ENCODE data around the gene TAF1. TPM values are rescaled to one million over a fixed set of nuclear protein-coding genes. Genes with fewer than 3 reads are reported as not detected.

TAF1 gene
- total and polyA plus RNA-seq, 10 of the 15 experiments (the other 5 are each of a cell fraction or from before 2014, with no cell fraction given) = 4.1 to 24.2 (median 17.2) TPM

- no peak for TF ChIP-seq IRF5 (IDR thresholded peaks at IDR 0.05; ENCODE audit: borderline replicate concordance)
- no peak for TF ChIP-seq SREBF2 (IDR thresholded peaks at IDR 0.05; ENCODE audit: low read length)
- TF ChIP-seq ZBTB11 (CRISPR knock-in tag; IDR thresholded peaks at IDR 0.05) = no peak
- peak; percentile 80 for TF ChIP-seq IKZF1 (conservative IDR thresholded peaks at IDR 0.05)
- TF ChIP-seq RELB (IDR thresholded peaks at IDR 0.05; ENCODE audit: low read depth) = 0 out of 2 replicates have a peak, but pooled peaks have one; percentile 27
- TF ChIP-seq BCL11A (IDR thresholded peaks at IDR 0.05; ENCODE audit: low read depth, low read length) = no peak
- peak; percentile 42; the same call in 1 of the 2 replicates for TF ChIP-seq RAD21 (IDR thresholded peaks at IDR 0.05; ENCODE audit: insufficient read depth, low read depth, low read length)
- TF ChIP-seq IKZF2 (IDR thresholded peaks at IDR 0.05) = peak; percentile 82 to 84; a peak in 3 of 4 replicates
- TF ChIP-seq CEBPB (IDR thresholded peaks at IDR 0.05; ENCODE audit: borderline replicate concordance in 1 of 2, low read depth in 2 of 2, low read length in 2 of 2) = no peak
- TF ChIP-seq NR2C1 (IDR thresholded peaks at IDR 0.05) = no peak
- peak; percentile 16; the same call in 1 of the 2 replicates for TF ChIP-seq SMC3 (IDR thresholded peaks at IDR 0.05; ENCODE audit: borderline replicate concordance, low read length)
- no peak for TF ChIP-seq SPI1 (IDR thresholded peaks at IDR 0.05; ENCODE audit: borderline replicate concordance, insufficient read depth, low read depth, low read length)
- no peak for TF ChIP-seq HDGF (IDR thresholded peaks at IDR 0.05)
- no peak for TF ChIP-seq SMAD1 (IDR thresholded peaks at IDR 0.05; ENCODE audit: low read depth, partially characterized antibody)
- no peak for TF ChIP-seq TCF12 (IDR thresholded peaks at IDR 0.05; ENCODE audit: low read depth, low read length)
- no peak for TF ChIP-seq SUZ12 (IDR thresholded peaks at IDR 0.05; ENCODE audit: unreplicated experiment)
- no peak for TF ChIP-seq SP1 (IDR thresholded peaks at IDR 0.05; ENCODE audit: low read depth, low read length)
- no peak for TF ChIP-seq SUPT20H (IDR thresholded peaks at IDR 0.05; ENCODE audit: borderline replicate concordance, control insufficient read depth, low read depth, low read length)
- TF ChIP-seq USF2 (IDR thresholded peaks at IDR 0.05; ENCODE audit: borderline replicate concordance, low read depth, low read length) = no peak
- no peak for TF ChIP-seq ZNF217 (IDR thresholded peaks at IDR 0.05)
- no peak for TF ChIP-seq ZNF207 (IDR thresholded peaks at IDR 0.05; ENCODE audit: borderline replicate concordance)
- TF ChIP-seq SREBF1 (IDR thresholded peaks at IDR 0.05; ENCODE audit: low read length) = no peak
- no peak for TF ChIP-seq MTA3 (IDR thresholded peaks at IDR 0.05; ENCODE audit: borderline replicate concordance, low read length)
Observed at GRCh38 chrX:71514367-71515037, 148.3 kb downstream of the TAF1 start (continued).

Data from GM12878 (cell line).